H7 (cell line): ENCODE measurements around the gene EDC4. TPM values are rescaled to one million over a fixed set of nuclear protein-coding genes. Genes with fewer than 3 reads are reported as not detected.
"Not testable (repeated sequence)": the region's sequence is repeated elsewhere in the genome, so short reads cannot be mapped to it uniquely, and the experiment has no call there.

ENCODE experiments used
- DNase-seq: peaks from one replicate; pipeline ENCODE4 v3.0.0; 2012
- H3K27me3 ChIP-seq: 2 replicates; pipeline ENCODE4 v1.6.0; 2011; ENCODE audit warnings: mild to moderate bottlenecking, low read length; ENCODE audit not compliant: control insufficient read depth, insufficient read depth
- H3K36me3 ChIP-seq: replicated peaks from 2 replicates; pipeline ENCODE4 v1.5.1; 2011; ENCODE audit warnings: low read length; ENCODE audit not compliant: control insufficient read depth, insufficient read depth
- H3K4me3 ChIP-seq: 2 replicates; pipeline ENCODE4 v1.5.1; 2011; ENCODE audit warnings: low read depth, mild to moderate bottlenecking, control low read depth, low read length, moderate library complexity; ENCODE audit not compliant: insufficient read depth
- total RNA-seq: library from RNA; depleted of rRNA; stranded (reverse); fragments of >200 nt; shearing (Covaris generic); gene quantifications from 2 replicates; pipeline ENCODE4 v1.2.3, GENCODE V29; 2014; rRNA removed

EDC4 gene, protein sequence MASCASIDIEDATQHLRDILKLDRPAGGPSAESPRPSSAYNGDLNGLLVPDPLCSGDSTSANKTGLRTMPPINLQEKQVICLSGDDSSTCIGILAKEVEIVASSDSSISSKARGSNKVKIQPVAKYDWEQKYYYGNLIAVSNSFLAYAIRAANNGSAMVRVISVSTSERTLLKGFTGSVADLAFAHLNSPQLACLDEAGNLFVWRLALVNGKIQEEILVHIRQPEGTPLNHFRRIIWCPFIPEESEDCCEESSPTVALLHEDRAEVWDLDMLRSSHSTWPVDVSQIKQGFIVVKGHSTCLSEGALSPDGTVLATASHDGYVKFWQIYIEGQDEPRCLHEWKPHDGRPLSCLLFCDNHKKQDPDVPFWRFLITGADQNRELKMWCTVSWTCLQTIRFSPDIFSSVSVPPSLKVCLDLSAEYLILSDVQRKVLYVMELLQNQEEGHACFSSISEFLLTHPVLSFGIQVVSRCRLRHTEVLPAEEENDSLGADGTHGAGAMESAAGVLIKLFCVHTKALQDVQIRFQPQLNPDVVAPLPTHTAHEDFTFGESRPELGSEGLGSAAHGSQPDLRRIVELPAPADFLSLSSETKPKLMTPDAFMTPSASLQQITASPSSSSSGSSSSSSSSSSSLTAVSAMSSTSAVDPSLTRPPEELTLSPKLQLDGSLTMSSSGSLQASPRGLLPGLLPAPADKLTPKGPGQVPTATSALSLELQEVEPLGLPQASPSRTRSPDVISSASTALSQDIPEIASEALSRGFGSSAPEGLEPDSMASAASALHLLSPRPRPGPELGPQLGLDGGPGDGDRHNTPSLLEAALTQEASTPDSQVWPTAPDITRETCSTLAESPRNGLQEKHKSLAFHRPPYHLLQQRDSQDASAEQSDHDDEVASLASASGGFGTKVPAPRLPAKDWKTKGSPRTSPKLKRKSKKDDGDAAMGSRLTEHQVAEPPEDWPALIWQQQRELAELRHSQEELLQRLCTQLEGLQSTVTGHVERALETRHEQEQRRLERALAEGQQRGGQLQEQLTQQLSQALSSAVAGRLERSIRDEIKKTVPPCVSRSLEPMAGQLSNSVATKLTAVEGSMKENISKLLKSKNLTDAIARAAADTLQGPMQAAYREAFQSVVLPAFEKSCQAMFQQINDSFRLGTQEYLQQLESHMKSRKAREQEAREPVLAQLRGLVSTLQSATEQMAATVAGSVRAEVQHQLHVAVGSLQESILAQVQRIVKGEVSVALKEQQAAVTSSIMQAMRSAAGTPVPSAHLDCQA (N-terminal part only)
- 88.0 and 96.6 TPM in 2 replicates for total RNA-seq

DNA sequence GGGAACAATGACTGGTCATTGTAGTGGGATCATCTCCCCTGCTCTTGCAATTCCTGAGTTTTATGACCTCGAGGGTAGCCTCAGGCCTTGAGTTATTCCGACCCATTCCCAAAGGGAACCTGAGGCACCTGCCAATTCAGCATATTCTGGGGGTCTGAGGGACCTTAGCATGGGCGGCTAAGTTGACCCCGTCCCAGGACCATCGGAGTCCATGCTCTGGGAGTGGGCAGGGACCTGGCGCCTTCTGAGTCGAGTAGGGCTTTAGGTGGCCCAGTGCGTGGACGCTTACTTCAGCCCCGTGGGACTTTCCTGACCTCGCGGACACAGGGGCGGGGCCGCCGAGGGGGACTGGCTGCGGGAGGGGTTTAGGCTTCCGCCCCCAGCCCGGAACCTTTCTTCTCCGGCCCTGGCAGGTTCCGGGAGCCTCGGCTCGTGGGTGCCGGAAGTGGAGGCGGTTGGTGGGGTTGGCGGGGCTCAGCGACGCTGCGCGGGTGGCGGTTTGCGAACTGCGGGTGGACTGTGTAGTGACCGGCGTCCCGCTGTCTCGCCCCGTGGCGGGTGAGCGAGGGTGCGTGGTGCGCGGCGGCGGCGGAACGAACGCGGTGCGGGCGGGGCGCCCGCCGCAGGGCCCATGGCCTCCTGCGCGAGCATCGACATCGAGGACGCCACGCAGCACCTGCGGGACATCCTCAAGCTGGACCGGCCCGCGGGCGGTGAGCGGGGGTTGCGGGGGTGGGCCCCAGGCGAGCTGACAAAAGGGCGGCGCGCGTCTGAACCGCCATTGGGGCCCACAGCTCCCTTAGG is at the start of gene EDC4:
EDC4 (plus strand) TSS at position 422 of the 804 bp plus-strand sequence; CDS start at position 632, 210 bp downstream.
- Histone ChIP-seq H3K36me3 (peaks cover 37% of the 10 kb centered on the region), H3K27me3 (no peaks in the 10 kb centered on the region), H3K4me3 (peak within 1 kb of the TSS; percentile 87)
- peak; percentile 96 for DNase-seq

DNA sequence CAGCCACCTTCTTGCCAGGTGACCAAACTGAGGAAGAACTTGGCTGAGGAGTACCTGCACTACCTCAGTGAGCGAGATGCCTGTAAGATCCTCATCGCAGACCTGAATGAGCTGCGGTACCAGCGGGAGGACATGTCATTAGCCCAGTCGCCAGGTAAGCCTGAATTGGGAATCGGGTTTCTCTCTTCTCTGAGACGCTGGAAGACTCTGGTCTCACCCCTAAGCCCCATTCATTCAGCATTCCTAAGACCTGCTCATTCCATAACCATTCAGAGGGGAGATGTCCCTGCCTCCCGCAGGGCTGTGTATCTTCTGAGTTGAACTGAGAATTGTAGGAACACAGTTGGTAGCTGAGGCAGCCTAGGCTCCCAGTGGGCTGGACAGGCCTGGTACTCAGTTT is 47.7 kb upstream of the EDC4 start:
- no peak overlapping the region for H3K4me3 ChIP-seq
- H3K27me3 ChIP-seq: no peaks in the 10 kb centered on the region
- no peak for DNase-seq
- peaks cover 11% of the 10 kb centered on the region for H3K36me3 ChIP-seq

DNA sequence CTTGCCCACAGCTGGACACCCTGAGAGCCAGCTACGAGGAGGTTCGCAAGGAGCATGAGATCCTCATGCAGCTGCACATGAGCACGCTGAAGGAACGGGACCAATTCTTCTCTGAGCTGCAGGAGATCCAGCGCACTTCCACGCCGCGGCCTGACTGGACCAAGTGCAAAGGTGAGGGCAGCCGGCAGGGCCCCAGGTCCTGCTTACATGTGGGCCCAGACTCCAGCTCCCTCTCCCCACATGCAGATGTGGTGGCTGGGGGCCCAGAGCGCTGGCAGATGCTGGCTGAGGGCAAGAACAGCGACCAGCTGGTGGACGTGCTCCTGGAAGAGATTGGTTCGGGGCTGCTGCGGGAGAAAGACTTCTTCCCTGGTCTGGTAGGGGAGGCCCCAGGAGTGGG is 46.9 kb upstream of the EDC4 start:
- peaks cover 18% of the 10 kb centered on the region for H3K36me3 ChIP-seq
- DNase-seq: no peak
- H3K4me3 ChIP-seq: no peak overlapping the region
- no peaks in the 10 kb centered on the region for H3K27me3 ChIP-seq

DNA sequence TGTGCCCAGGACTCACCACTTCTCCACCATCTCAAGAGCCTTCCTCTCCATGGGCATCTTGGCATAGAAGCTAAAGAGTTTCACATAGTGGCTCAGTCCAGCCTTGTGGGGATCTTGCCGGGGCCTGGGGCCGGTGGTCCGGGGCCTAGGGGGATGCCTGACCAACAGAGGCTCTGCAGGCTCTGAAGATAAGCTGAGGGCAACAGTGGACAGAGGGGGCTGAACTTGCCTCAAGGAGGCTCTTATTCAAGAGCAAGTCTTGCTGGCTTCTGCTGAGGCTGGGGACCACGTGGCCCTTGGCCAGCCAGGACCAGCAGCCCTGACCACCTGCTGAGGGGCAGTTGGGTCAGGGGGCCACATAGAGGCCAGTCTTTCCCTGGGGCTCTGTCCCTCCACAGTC is 44.2 kb upstream of the EDC4 start:
- Histone ChIP-seq H3K4me3 (no peak overlapping the region), H3K27me3 (no peaks in the 10 kb centered on the region), H3K36me3 (peaks cover 25% of the 10 kb centered on the region)
- DNase-seq: peak; percentile 19

DNA sequence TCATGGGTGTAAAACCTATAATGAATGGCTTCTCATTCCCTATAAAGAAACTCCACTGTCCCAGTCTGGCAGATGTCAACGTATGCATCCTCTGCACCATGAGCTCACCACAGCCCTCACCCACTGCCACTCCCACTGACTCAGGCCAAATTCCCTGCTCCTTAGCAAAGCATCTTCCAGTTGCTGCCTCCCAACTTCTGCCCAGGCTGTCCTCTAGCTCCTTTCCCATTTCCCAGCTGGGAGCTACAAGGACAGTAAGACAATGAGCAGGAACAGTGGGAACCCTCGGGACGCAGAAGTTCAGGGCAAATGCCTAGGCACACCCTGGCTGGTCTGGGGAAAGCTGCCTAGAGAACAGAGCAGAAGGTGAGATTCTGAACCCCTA is 39.8 kb upstream of the EDC4 start:
- no peak for DNase-seq
- no peaks in the 10 kb centered on the region for H3K27me3 ChIP-seq
- H3K4me3 ChIP-seq: peak overlapping the region; percentile 80
- peaks cover 25% of the 10 kb centered on the region for H3K36me3 ChIP-seq

DNA sequence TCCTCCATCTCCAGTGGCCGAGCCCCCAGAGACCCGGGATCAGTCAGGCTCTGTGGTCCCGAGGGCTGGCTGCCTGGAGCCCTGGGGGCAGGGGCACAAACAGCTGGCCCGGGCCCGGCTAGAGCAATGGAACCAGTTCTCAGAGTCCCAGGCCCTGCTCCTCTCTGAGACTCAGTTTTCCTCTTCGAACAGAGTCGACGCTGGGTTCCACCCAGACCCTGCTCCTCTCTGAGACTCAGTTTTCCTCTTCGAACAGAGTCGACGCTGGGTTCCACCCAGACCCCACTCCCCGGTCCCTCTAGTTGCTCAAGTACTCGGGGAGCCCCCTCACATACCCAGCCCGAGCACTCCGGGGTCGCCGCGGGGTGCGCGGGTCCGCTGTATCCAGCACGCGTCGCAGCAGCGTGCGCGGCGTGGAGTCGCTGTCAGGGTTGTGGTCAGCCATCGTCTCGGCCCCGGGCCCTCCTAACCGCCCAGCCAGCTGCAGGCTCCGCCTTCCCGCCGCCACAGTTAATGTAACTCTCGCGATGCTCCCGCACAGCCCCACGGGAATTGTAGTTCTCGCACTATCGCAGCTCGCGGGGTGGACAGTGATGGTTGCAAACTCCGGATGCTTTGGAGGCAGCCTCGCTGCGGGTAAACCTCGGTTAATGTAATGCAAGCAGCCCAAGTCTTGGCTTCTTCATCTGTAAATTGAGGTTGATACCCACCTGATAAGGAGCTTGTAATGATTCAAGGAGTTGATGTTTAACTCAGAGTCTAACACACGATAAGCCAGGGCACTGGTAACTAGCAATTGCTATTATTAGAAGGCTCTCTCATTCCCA is 39.2 kb upstream of the EDC4 start:
- peak; percentile 99 for DNase-seq
- Histone ChIP-seq H3K36me3 (peaks cover 25% of the 10 kb centered on the region), H3K27me3 (no peaks in the 10 kb centered on the region), H3K4me3 (peak overlapping the region; percentile 80)

DNA sequence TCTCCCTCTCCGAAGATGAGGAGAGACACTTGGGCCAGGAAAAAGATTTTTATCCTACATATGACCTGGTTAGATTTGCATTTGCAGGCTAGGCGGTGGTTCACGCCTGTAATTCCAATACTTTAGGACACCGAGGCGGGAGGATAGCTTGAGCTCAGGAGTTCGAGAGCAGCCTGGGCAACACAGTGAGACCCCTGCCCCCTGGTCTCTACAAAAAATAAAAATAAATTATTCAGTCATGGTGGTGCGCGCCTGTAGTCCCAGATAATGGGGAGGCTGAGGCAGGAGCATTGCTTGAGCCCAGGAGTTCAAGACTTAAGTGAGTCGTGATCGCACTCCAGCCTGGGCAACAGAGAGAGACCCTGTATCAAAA is 38.6 kb upstream of the EDC4 start:
- no peak overlapping the region; the same call in 1 of the 2 replicates for H3K4me3 ChIP-seq
- H3K36me3 ChIP-seq: peaks cover 21% of the 10 kb centered on the region
- no peaks in the 10 kb centered on the region for H3K27me3 ChIP-seq
- peak; percentile 43 for DNase-seq

DNA sequence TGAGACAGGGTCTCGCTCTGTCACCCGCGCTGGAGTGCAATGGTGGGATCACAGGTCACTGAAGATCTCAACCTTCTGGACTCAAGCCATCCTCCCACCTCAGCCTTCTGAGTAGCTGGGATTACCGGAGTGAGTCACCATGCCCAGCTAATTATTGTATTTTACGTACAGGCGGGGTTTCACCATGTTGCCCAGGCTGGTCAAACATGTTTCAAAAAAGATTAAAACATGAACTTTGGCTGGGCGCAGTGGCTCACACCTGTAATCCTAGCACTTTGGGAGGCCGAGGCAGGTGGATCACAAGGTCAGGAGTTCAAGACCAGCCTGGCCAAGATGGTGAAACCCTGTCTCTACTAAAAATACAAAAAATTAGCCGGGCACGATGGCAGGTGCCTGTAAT is 35.7 kb upstream of the EDC4 start:
- H3K4me3 ChIP-seq, DNase-seq, H3K27me3 ChIP-seq, H3K36me3 ChIP-seq: not testable (repeated sequence)

DNA sequence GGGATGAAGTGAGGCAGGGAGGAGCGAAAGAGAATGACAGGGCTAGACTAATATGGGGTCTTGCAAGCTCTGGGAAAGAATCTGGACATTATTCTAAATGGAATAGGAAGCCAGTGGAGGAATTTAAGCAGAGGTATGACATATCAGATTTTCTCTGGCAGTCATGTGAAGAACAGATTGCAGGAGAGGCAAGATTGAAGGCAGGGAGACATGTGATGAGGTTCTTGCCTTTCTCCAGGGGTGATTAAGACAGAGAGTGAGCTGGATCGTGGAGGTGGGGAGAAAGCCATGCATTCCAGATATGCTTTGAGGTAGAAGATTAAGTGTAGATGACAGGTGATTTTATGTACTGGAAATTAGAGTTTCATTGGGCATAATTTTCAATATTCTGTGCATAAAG is 35.0 kb upstream of the EDC4 start:
- DNase-seq: no peak
- no peaks in the 10 kb centered on the region for H3K27me3 ChIP-seq
- no peak overlapping the region for H3K4me3 ChIP-seq
- H3K36me3 ChIP-seq: no peaks in the 10 kb centered on the region

DNA sequence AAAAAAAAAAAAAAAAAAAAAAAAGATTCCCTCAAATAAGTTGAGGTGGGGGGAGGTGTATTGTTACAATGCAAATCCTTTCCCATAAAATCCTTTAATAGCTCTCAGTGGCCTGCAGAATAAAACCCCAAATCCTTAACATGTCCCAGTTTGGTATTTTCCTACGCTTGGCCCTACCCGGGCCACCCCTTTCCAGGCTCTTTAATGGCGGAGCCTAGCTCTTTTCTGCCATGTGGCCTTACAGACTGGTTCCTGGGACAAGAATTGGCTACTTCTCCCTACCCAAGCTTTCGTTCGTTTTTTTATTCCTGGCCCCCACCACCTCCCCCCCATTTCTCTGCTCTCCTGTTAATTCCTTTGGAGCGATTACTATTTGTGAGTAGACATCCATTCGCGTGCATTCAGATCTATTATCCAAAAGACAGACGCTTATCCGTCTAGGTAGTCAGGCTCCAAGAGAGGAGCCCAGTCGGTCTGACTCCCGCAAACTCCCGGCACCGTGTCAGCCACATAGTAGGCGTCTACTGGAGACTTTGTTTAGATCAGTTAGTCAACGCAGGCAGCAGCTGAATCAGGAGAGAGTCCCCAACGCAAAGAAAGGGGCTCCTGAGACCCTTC is 31.5 kb upstream of the EDC4 start:
- H3K27me3 ChIP-seq: no peaks in the 10 kb centered on the region
- H3K4me3 ChIP-seq: peak overlapping the region; percentile 20
- DNase-seq: peak; percentile 51
- no peaks in the 10 kb centered on the region; the same call in 1 of the 2 replicates for H3K36me3 ChIP-seq

DNA sequence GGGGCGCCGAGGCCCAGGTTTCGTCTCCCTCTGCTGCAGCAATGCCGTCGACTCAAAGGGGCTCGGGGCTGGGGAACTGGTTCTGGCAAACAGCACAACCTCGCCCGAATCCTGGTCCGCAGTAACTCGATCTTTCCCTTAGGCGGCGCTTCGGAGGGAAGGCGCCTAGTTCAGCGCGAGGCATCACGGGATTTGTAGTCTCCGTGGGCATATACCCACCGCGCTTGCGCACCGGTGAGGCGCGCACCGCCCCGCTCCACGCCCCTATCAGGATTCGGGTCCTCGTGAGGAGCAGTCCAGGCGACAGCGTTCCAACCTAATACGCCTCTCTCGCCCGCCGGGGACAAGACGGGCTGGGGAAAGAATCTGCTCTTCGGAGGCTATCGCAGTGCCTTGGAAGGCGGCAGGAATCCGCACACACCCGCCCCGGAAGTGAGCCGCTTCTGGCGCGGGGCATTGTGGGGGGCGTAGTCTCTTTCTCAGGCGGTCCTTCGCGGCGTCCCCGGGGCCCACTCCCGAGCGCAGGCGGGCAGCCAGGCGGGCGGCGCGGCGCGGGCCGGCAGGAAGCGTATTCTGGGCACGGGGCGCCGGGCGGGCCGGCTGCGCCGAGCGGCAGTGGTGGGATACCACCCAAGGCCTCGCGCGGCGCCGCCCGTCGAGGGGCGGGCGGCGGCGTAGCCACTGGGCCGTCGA is 30.9 kb upstream of the EDC4 start, which contains the start of gene THAP11:
THAP11 (plus strand) TSS at position 505 of the 693 bp plus-strand sequence. CDS start 235 bp downstream, outside the sequence.
- DNase-seq: peak; percentile 97
- H3K27me3 ChIP-seq: no peaks in the 10 kb centered on the region
- H3K36me3 ChIP-seq: no peaks in the 10 kb centered on the region; the same call in 1 of the 2 replicates
- peak within 1 kb of the TSS; percentile 90 for H3K4me3 ChIP-seq
